ENCODE data around the gene STXBP1.

DNA sequence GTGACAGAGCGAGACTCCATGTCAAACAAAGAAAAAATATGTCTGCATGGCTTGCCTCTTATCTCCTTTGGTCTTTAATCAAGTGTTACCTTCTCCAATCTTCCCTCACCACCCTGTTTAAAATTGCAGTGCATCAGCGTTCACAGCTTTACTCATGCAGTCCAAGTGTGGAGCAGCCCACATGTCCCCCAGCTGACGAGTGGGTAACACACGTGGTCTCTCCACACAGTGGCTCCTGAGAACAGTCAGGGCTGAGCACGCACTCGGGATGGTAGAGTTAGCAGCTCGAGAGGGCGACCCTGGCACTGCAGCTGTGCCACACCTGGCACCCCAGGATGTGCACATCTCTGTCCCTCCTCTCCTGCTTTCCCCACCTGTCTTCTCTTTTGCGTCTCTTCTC is 68.8 kb downstream of the STXBP1 start:
- no peak for TF ChIP-seq POLR2A (IDR thresholded peaks at IDR 0.05; ENCODE audit: low read length)
- TF ChIP-seq EP300 (IDR thresholded peaks at IDR 0.05), result no peak
- no peak for TF ChIP-seq CTCF (IDR thresholded peaks at IDR 0.05)
- no peak for TF ChIP-seq EHMT2 (IDR thresholded peaks at IDR 0.05; ENCODE audit: low read depth)
- TF ChIP-seq HOXA7 (CRISPR knock-in tag; IDR thresholded peaks at IDR 0.05), result no peak
- no peak for TF ChIP-seq ATOH8 (CRISPR knock-in tag; IDR thresholded peaks at IDR 0.05; ENCODE audit: low read depth)
- TF ChIP-seq ESRRA (IDR thresholded peaks at IDR 0.05; ENCODE audit: borderline replicate concordance, low read length), result no peak
- no peak for TF ChIP-seq CHD4 (IDR thresholded peaks at IDR 0.05; ENCODE audit: borderline replicate concordance)
- no peak for TF ChIP-seq ZFP36 (IDR thresholded peaks at IDR 0.05; ENCODE audit: borderline replicate concordance, partially characterized antibody)
- no peak for TF ChIP-seq POLR2AphosphoS2 (conservative IDR thresholded peaks at IDR 0.05; ENCODE audit: low read length)
- TF ChIP-seq RFX5 (IDR thresholded peaks at IDR 0.05), result no peak
- no peak for TF ChIP-seq JUN (IDR thresholded peaks at IDR 0.05)
- TF ChIP-seq MAX (IDR thresholded peaks at IDR 0.05), result no peak
